VCaP (cell line): ENCODE results near the gene KMT2A.

ENCODE experiments used
- H3K27ac ChIP-seq: fragments of 450-650 bp; 2 replicates; pipeline ENCODE4 v1.5.1; 2017
- CTCF ChIP-seq: fragments of 450-650 bp; conservative IDR thresholded peaks from 2 replicates; pipeline ENCODE4 v1.5.1; 2017; ENCODE audit warnings: mild to moderate bottlenecking, moderate library complexity

Gene KMT2A

GRCh38 chr11:118418766-118419165, 17.5 kb upstream of the KMT2A start:
- no peak for TF ChIP-seq CTCF
- no peak overlapping the region for H3K27ac ChIP-seq

- no peak for TF ChIP-seq CTCF
- H3K27ac ChIP-seq = no peak overlapping the region
Observed at GRCh38 chr11:118427707-118428106, 8.6 kb upstream of the KMT2A start.

GRCh38 chr11:118430956-118431355, 5.3 kb upstream of the KMT2A start:
- H3K27ac ChIP-seq = no peak overlapping the region
- no peak for TF ChIP-seq CTCF

GRCh38 chr11:118434123-118434552, 2.2 kb upstream of the KMT2A start:
- H3K27ac ChIP-seq = peak overlapping the region; percentile 98
- TF ChIP-seq CTCF = no peak

- H3K27ac ChIP-seq = peak overlapping the region; percentile 98
- no peak for TF ChIP-seq CTCF
Observed at GRCh38 chr11:118434553-118435289, 1.6 kb upstream of the KMT2A start.

- peak overlapping the region; percentile 98 for H3K27ac ChIP-seq
- TF ChIP-seq CTCF = no peak
Observed at GRCh38 chr11:118435290-118435892, 901 bp upstream of the KMT2A start.

- no peak for TF ChIP-seq CTCF
- peak overlapping the region; percentile 98 for H3K27ac ChIP-seq
Observed at GRCh38 chr11:118436639-118437207, 431 bp downstream of the KMT2A start.
